ENCODE measurements around the gene PNPLA7.

The PNPLA7 gene

GRCh38 chr9:137447722-137448601 is 102.2 kb downstream of the PNPLA7 start:
- no peak for DNase-seq

GRCh38 chr9:137446851-137447471 is 103.2 kb downstream of the PNPLA7 start:
- DNase-seq = no peak

GRCh38 chr9:137445930-137446431 is 104.2 kb downstream of the PNPLA7 start:
- no peak for DNase-seq

- DNase-seq = no peak
Observed at GRCh38 chr9:137445275-137445807, 104.9 kb downstream of the PNPLA7 start.

- no peak for DNase-seq
Observed at GRCh38 chr9:137444106-137444790, 106.0 kb downstream of the PNPLA7 start.

GRCh38 chr9:137441935-137442321 is 108.3 kb downstream of the PNPLA7 start:
- no peak for DNase-seq

- no peak for DNase-seq
Observed at GRCh38 chr9:137441289-137441934, 108.8 kb downstream of the PNPLA7 start, which contains the start of gene ENTPD8. TSS of gene ENTPD8 (minus strand) at chr9:137441357. CDS start at chr9:137438285, 3,072 bp downstream.

GRCh38 chr9:137439158-137439714 is 111.0 kb downstream of the PNPLA7 start:
- no peak for DNase-seq

GRCh38 chr9:137438591-137439157 is 111.5 kb downstream of the PNPLA7 start:
- DNase-seq = no peak

- DNase-seq = no peak
Observed at GRCh38 chr9:137437691-137438590, 112.3 kb downstream of the PNPLA7 start.

GRCh38 chr9:137436761-137437600 is 113.2 kb downstream of the PNPLA7 start:
- no peak for DNase-seq

GRCh38 chr9:137435980-137436760 is 114.0 kb downstream of the PNPLA7 start:
- no peak for DNase-seq

GRCh38 chr9:137435381-137435891 is 114.8 kb downstream of the PNPLA7 start:
- DNase-seq = no peak

- DNase-seq = no peak
Observed at GRCh38 chr9:137434498-137435380, 115.5 kb downstream of the PNPLA7 start.

- no peak for DNase-seq
Observed at GRCh38 chr9:137433916-137434431, 116.2 kb downstream of the PNPLA7 start.

- DNase-seq = no peak
Observed at GRCh38 chr9:137433349-137433915, 116.8 kb downstream of the PNPLA7 start.
